Natural killer cell (primary cell): ENCODE measurements around the gene P3H4. TPM values are rescaled to one million over a fixed set of nuclear protein-coding genes. Genes with fewer than 3 reads are reported as not detected.

ENCODE experiments used
- ATAC-seq, 3 donors: fragments of 150-1000 bp in 2 of 3; fragments of 200-7000 bp in 1 of 3; cut with Tn5 transposase; 1 replicate in 1 of 3; 2 replicates in 2 of 3; pipeline ENCODE4 v1.10.0; 2021; ENCODE audit warnings: mild to moderate bottlenecking in 2 of 3, moderate library complexity in 2 of 3
- DNase-seq, 2 donors: peaks; one replicate each; pipeline versions ENCODE4 v3.0.0 to v3.0.0-alpha.2; 2013 to 2021; ENCODE audit warnings: mixed read lengths in 1 of 2
- H3K27ac ChIP-seq: one replicate; pipeline ENCODE4 v1.5.1; 2013; ENCODE audit warnings: mild to moderate bottlenecking, low read length
- H3K27me3 ChIP-seq: one replicate; pipeline ENCODE4 v1.6.1; 2013; ENCODE audit warnings: low read length; ENCODE audit not compliant: control insufficient read depth, insufficient read depth
- H3K36me3 ChIP-seq: one replicate; pipeline ENCODE4 v1.6.1; 2013; ENCODE audit warnings: low read length; ENCODE audit not compliant: control insufficient read depth, insufficient read depth
- H3K4me1 ChIP-seq: one replicate; pipeline ENCODE4 v1.6.1; 2013; ENCODE audit warnings: low read length; ENCODE audit not compliant: control insufficient read depth, insufficient read depth
- H3K4me3 ChIP-seq: one replicate; pipeline ENCODE4 v1.5.1; 2013; ENCODE audit warnings: low read length
- H3K9me3 ChIP-seq: one replicate; pipeline ENCODE4 v1.6.1; 2013; ENCODE audit warnings: low read length; ENCODE audit not compliant: control insufficient read depth, insufficient read depth
- H3K27ac Mint-ChIP-seq, 2 donors: one replicate each; pipeline ENCODE4 v1.8.0; 2022; ENCODE audit warnings: mild to moderate bottlenecking in 2 of 2, mixed read lengths in 2 of 2, moderate library complexity in 1 of 2
- H3K27me3 Mint-ChIP-seq, 2 donors: one replicate each; pipeline ENCODE4 v1.8.0; 2022; ENCODE audit warnings: low read depth in 2 of 2, mixed read lengths in 2 of 2
- H3K36me3 Mint-ChIP-seq: one replicate; pipeline ENCODE4 v1.8.0; 2022; ENCODE audit warnings: mixed read lengths
- H3K4me1 Mint-ChIP-seq, 2 donors: one replicate each; pipeline ENCODE4 v1.8.0; 2022; ENCODE audit warnings: mixed read lengths in 2 of 2
- H3K4me3 Mint-ChIP-seq: one replicate; pipeline ENCODE4 v1.8.0; 2022; ENCODE audit warnings: mild to moderate bottlenecking, moderate library complexity, mixed read lengths
- H3K9me3 Mint-ChIP-seq, 2 donors: one replicate each; pipeline ENCODE4 v1.8.0; 2022; ENCODE audit warnings: mixed read lengths in 2 of 2
- CTCF ChIP-seq: fragments of 200-600 bp; IDR thresholded peaks from one replicate; pipeline ENCODE4 v1.8.0; 2022; ENCODE audit warnings: antibody characterized with exemption
- WGBS: methylation state at CpG from one replicate; pipeline ENCODE4 v1.1.7; 2013; ENCODE audit warnings: missing lambda C conversion rate; ENCODE audit not compliant: insufficient coverage; 5-methylcytosine and 5-hydroxymethylcytosine counted together
- intact Hi-C: fragments of 100-400 bp; cut with micrococcal nuclease; formaldehyde crosslinking; loops from one replicate; pipeline ENCODE4 v1.14.2; 2022
- total RNA-seq, 4 donors: library from RNA; stranded (reverse); fragments of 120-200 nt in 1 of 4; gene quantifications; one replicate each; pipeline versions ENCODE4 v1.2.3 to v1.2.4, GENCODE V29; 2013 to 2022

Gene P3H4
- total RNA-seq, 3 donors from 2014 or later (not counting 1 experiment from before 2014, with no cell fraction given), result 6.9 to 8.9 (median 7.5) TPM

GRCh38 chr17:41763327-41763726 is 48.4 kb downstream of the P3H4 start:
- DNase-seq (no peak), ATAC-seq (no peak)
- no peaks in the 10 kb centered on the region for H3K9me3 Mint-ChIP-seq
- Histone ChIP-seq H3K27ac (no peak overlapping the region), H3K36me3 (no peaks in the 10 kb centered on the region), H3K4me3 (no peak overlapping the region), H3K4me1 (no peaks in the 10 kb centered on the region), H3K9me3 (no peaks in the 10 kb centered on the region), H3K27me3 (no peaks in the 10 kb centered on the region)
- no peak overlapping the region for H3K4me3 Mint-ChIP-seq
- 92% methylated on average over 8 of the region's 8 CpGs for WGBS
- no peak overlapping the region for H3K27ac Mint-ChIP-seq
- no peak for TF ChIP-seq CTCF
- intact Hi-C loops, result no loop called here
- no peaks in the 10 kb centered on the region for H3K4me1 Mint-ChIP-seq
- H3K27me3 Mint-ChIP-seq, result no peaks in the 10 kb centered on the region
- no peaks in the 10 kb centered on the region for H3K36me3 Mint-ChIP-seq

GRCh38 chr17:41762841-41763240 is 48.9 kb downstream of the P3H4 start:
- DNase-seq, result no peak
- H3K4me1 ChIP-seq, result no peaks in the 10 kb centered on the region
- H3K27ac Mint-ChIP-seq, result no peak overlapping the region
- no peak for TF ChIP-seq CTCF
- H3K4me3 Mint-ChIP-seq, result no peak overlapping the region
- H3K4me1 Mint-ChIP-seq, result no peaks in the 10 kb centered on the region
- ATAC-seq, result no peak
- no peaks in the 10 kb centered on the region for H3K36me3 ChIP-seq
- H3K36me3 Mint-ChIP-seq, result no peaks in the 10 kb centered on the region
- no peak overlapping the region for H3K27ac ChIP-seq
- no peaks in the 10 kb centered on the region for H3K9me3 Mint-ChIP-seq
- no peaks in the 10 kb centered on the region for H3K9me3 ChIP-seq
- no peaks in the 10 kb centered on the region for H3K27me3 ChIP-seq
- H3K27me3 Mint-ChIP-seq, result no peaks in the 10 kb centered on the region
- no peak overlapping the region for H3K4me3 ChIP-seq
- WGBS, result 91% methylated on average over 16 of the region's 16 CpGs
- intact Hi-C loops, result no loop called here

- H3K27ac ChIP-seq, result no peak overlapping the region
- 95% methylated on average over 6 of the region's 6 CpGs for WGBS
- TF ChIP-seq CTCF, result no peak
- H3K9me3 ChIP-seq, result no peaks in the 10 kb centered on the region
- H3K27me3 Mint-ChIP-seq, result no peaks in the 10 kb centered on the region
- H3K4me1 ChIP-seq, result no peaks in the 10 kb centered on the region
- ATAC-seq (no peak), DNase-seq (no peak)
- intact Hi-C loops, result no loop called here
- no peak overlapping the region for H3K4me3 ChIP-seq
- H3K27ac Mint-ChIP-seq, result no peak overlapping the region
- no peaks in the 10 kb centered on the region for H3K36me3 ChIP-seq
- H3K27me3 ChIP-seq, result no peaks in the 10 kb centered on the region
- no peaks in the 10 kb centered on the region for H3K9me3 Mint-ChIP-seq
- no peaks in the 10 kb centered on the region for H3K4me1 Mint-ChIP-seq
- no peaks in the 10 kb centered on the region for H3K36me3 Mint-ChIP-seq
- no peak overlapping the region for H3K4me3 Mint-ChIP-seq
These were observed 49.4 kb downstream of the P3H4 start for GRCh38 chr17:41762391-41762790.

GRCh38 chr17:41760878-41761277 is 50.9 kb downstream of the P3H4 start:
- no peak for TF ChIP-seq CTCF
- Histone ChIP-seq H3K4me1 (no peaks in the 10 kb centered on the region), H3K36me3 (no peaks in the 10 kb centered on the region), H3K9me3 (no peaks in the 10 kb centered on the region), H3K27ac (no peak overlapping the region), H3K27me3 (no peaks in the 10 kb centered on the region), H3K4me3 (no peak overlapping the region)
- Mint-ChIP-seq H3K27ac (no peak overlapping the region), H3K4me3 (no peak overlapping the region), H3K4me1 (no peaks in the 10 kb centered on the region), H3K27me3 (no peaks in the 10 kb centered on the region), H3K36me3 (no peaks in the 10 kb centered on the region), H3K9me3 (no peaks in the 10 kb centered on the region)
- 69% methylated on average over 6 of the region's 6 CpGs for WGBS
- no peak for ATAC-seq
- no peak for DNase-seq
- intact Hi-C loops, result no loop called here
